ENCODE measurements around the gene TLCD3A. TPM values are rescaled to one million over a fixed set of nuclear protein-coding genes. Genes with fewer than 3 reads are reported as not detected.

TLCD3A gene
- total and polyA plus RNA-seq, 10 of the 15 experiments (the other 5 are each of a cell fraction or from before 2014, with no cell fraction given), result 2.9 to 29.7 (median 17.8) TPM

- intact Hi-C loops (cut with micrococcal nuclease; ENCODE audit: unreplicated experiment) (no loop called here), in situ Hi-C loops (cut with MboI) (no loop called here)
- no peak for DNase-seq (ENCODE audit: low read depth, low spot score)
- 98% methylated on average over 9 of the region's 9 CpGs for WGBS (ENCODE audit: insufficient coverage, insufficient replicate concordance, low lambda C conversion rate, missing lambda C conversion rate)
- no peak overlapping the region for H3K9ac ChIP-seq (ENCODE audit: control insufficient read depth, insufficient read depth, low read length)
- no peak for FAIRE-seq
- ATAC-seq, result no peak
- no peaks in the 10 kb centered on the region for H3K9me3 ChIP-seq (replicated peaks; ENCODE audit: control insufficient read depth, insufficient read depth, low read length)
- H3K4me2 ChIP-seq (ENCODE audit: control insufficient read depth, insufficient read depth), result no peak overlapping the region
- no peak for TF ChIP-seq MXI1 (IDR thresholded peaks at IDR 0.05; ENCODE audit: low read depth, low read length)
- TF ChIP-seq STAT3 (IDR thresholded peaks at IDR 0.05; ENCODE audit: low read depth, low read length), result no peak
- no peak for TF ChIP-seq BCL11A (IDR thresholded peaks at IDR 0.05; ENCODE audit: low read depth, low read length)
- no peak for TF ChIP-seq RBBP5 (conservative IDR thresholded peaks at IDR 0.05)
- no peak for TF ChIP-seq BHLHE40 (IDR thresholded peaks at IDR 0.05; ENCODE audit: borderline replicate concordance in 1 of 2, low read depth in 2 of 2, low read length in 1 of 2)
- no peak for TF ChIP-seq TCF7 (IDR thresholded peaks at IDR 0.05; ENCODE audit: borderline replicate concordance)
- H3K4me3 ChIP-seq, result no peak overlapping the region
- ChIA-PET SMC1A (ENCODE audit: uncharacterized antibody, unreplicated experiment) (interaction anchor here (1.1 to 1.6 kb wide), 3 partner anchors 177 to 278 kb away, joined by 3 to 6 read pairs (median 3); no protein-coding TSS in a partner anchor), RAD21 (ENCODE audit: unreplicated experiment) (interaction anchor here (1.2 kb wide), 3 partner anchors 29 to 291 kb away, joined by 3 to 4 read pairs (median 4); no protein-coding TSS in a partner anchor), CTCF (interaction anchor here (0.7 to 3.0 kb wide), 4 partner anchors 9 to 278 kb away, joined by 3 to 16 read pairs (median 8); no protein-coding TSS in a partner anchor), POLR2A (no interaction called here)
- H2AFZ ChIP-seq (ENCODE audit: control insufficient read depth, low read depth, low read length), result no peak overlapping the region
- no peaks in the 10 kb centered on the region for H3K79me2 ChIP-seq (ENCODE audit: control insufficient read depth, insufficient read depth, low read length)
- no TSS peak for BruUV-seq (replicated peaks)
- no peak overlapping the region for H3K27ac ChIP-seq (ENCODE audit: control insufficient read depth, insufficient read depth)
- H3K27me3 ChIP-seq (replicated peaks in 1 of 2; ENCODE audit: control insufficient read depth in 2 of 2, insufficient read depth in 2 of 2, low read length in 1 of 2), result no peaks in the 10 kb centered on the region
- no peaks in the 10 kb centered on the region for H3K4me1 ChIP-seq (ENCODE audit: control insufficient read depth, insufficient read depth, low read length)
- H4K20me1 ChIP-seq (ENCODE audit: control insufficient read depth, insufficient read depth), result no peaks in the 10 kb centered on the region
- peaks cover 2 to 17% of the 10 kb centered on the region in 2 experiments for H3K36me3 ChIP-seq (ENCODE audit: control insufficient read depth in 2 of 2, insufficient read depth in 2 of 2, low read length in 1 of 2)
Measured at GRCh38 chr17:690361-690760, 42.0 kb upstream of the TLCD3A start.

GRCh38 chr17:691423-691822 lies 41.0 kb upstream of the TLCD3A start:
- no peak overlapping the region for H2AFZ ChIP-seq (ENCODE audit: control insufficient read depth, low read depth, low read length)
- no peaks in the 10 kb centered on the region for H3K27me3 ChIP-seq (replicated peaks in 1 of 2; ENCODE audit: control insufficient read depth in 2 of 2, insufficient read depth in 2 of 2, low read length in 1 of 2)
- POLR2A ChIA-PET, result no interaction called here
- H3K4me3 ChIP-seq, result no peak overlapping the region
- no TSS peak for BruUV-seq (replicated peaks)
- H3K36me3 ChIP-seq (ENCODE audit: control insufficient read depth in 2 of 2, insufficient read depth in 2 of 2, low read length in 1 of 2), result peaks cover 5 to 15% of the 10 kb centered on the region in 2 experiments
- TF ChIP-seq YBX1 (IDR thresholded peaks at IDR 0.05) (no peak), MLLT1 (IDR thresholded peaks at IDR 0.05) (no peak), RELA (IDR thresholded peaks at IDR 0.05; ENCODE audit: borderline replicate concordance, partially characterized antibody) (no peak)
- no peak overlapping the region for H3K27ac ChIP-seq (ENCODE audit: control insufficient read depth, insufficient read depth)
- H3K79me2 ChIP-seq (ENCODE audit: control insufficient read depth, insufficient read depth, low read length), result no peaks in the 10 kb centered on the region
- ATAC-seq (no peak), FAIRE-seq (no peak), DNase-seq (ENCODE audit: low read depth, low spot score) (no peak)
- no peak overlapping the region for H3K4me2 ChIP-seq (ENCODE audit: control insufficient read depth, insufficient read depth)
- intact Hi-C loops (cut with micrococcal nuclease; ENCODE audit: unreplicated experiment) (no loop called here), in situ Hi-C loops (cut with MboI) (no loop called here)
- 99% methylated on average over 4 of the region's 4 CpGs for WGBS (ENCODE audit: insufficient coverage, insufficient replicate concordance, low lambda C conversion rate, missing lambda C conversion rate)
- CTCF ChIA-PET, result interaction anchor here (0.7 to 3.0 kb wide), 6 partner anchors 8 to 279 kb away, joined by 3 to 16 read pairs (median 4); no protein-coding TSS in a partner anchor
- RAD21 ChIA-PET (ENCODE audit: unreplicated experiment), result interaction anchor here (1.2 kb wide), 1 partner anchor 290 kb away, joined by 4 read pairs; no protein-coding TSS in a partner anchor
- H3K9ac ChIP-seq (ENCODE audit: control insufficient read depth, insufficient read depth, low read length), result no peak overlapping the region
- H3K4me1 ChIP-seq (ENCODE audit: control insufficient read depth, insufficient read depth, low read length), result no peaks in the 10 kb centered on the region
- SMC1A ChIA-PET (ENCODE audit: uncharacterized antibody, unreplicated experiment), result interaction anchor here (1.1 to 1.7 kb wide), 4 partner anchors 9 to 279 kb away, joined by 3 to 10 read pairs (median 4); no protein-coding TSS in a partner anchor
- H3K9me3 ChIP-seq (replicated peaks; ENCODE audit: control insufficient read depth, insufficient read depth, low read length), result no peaks in the 10 kb centered on the region
- no peaks in the 10 kb centered on the region for H4K20me1 ChIP-seq (ENCODE audit: control insufficient read depth, insufficient read depth)
